ENCODE results near the gene ATN1. TPM values are rescaled to one million over a fixed set of nuclear protein-coding genes. Genes with fewer than 3 reads are reported as not detected.

ATN1 gene
- total RNA-seq, 1 experiment from 2014 or later = 126 TPM

- Histone ChIP-seq H3K9me3 (no peaks in the 10 kb centered on the region), H3K4me3 (ENCODE audit: low read depth, low read length) (peak overlapping the region; percentile 91), H3K4me1 (peaks cover 43% of the 10 kb centered on the region), H3K36me3 (ENCODE audit: control insufficient read depth, insufficient read depth, low read length) (peaks cover 2% of the 10 kb centered on the region; the same call in 1 of the 2 replicates), H3K27me3 (replicated peaks; ENCODE audit: control insufficient read depth, insufficient read depth, low read length) (no peaks in the 10 kb centered on the region)
- Mint-ChIP-seq H3K36me3 (ENCODE audit: insufficient read depth, unreplicated experiment) (peaks cover 31% of the 10 kb centered on the region), H3K4me3 (ENCODE audit: unreplicated experiment) (peak overlapping the region; percentile 85), H3K27me3 (ENCODE audit: insufficient read depth, unreplicated experiment) (no peaks in the 10 kb centered on the region), H3K27ac (ENCODE audit: unreplicated experiment) (peak overlapping the region; percentile 76), H3K4me1 (ENCODE audit: low read depth, unreplicated experiment) (peaks cover 66% of the 10 kb centered on the region), H3K9me3 (ENCODE audit: unreplicated experiment) (no peaks in the 10 kb centered on the region)
- POLR2A ChIA-PET = interaction anchor here (2.0 kb wide), 3 partner anchors 9 to 17 kb away, joined by 5 to 18 read pairs (median 14); partner anchors contain the start of gene C12orf57
- CTCF ChIA-PET = interaction anchor here (0.6 to 5.7 kb wide), 6 partner anchors 10 to 179 kb away, joined by 3 to 56 read pairs (median 5); no protein-coding TSS in a partner anchor
- TF ChIP-seq, protein P1, sequence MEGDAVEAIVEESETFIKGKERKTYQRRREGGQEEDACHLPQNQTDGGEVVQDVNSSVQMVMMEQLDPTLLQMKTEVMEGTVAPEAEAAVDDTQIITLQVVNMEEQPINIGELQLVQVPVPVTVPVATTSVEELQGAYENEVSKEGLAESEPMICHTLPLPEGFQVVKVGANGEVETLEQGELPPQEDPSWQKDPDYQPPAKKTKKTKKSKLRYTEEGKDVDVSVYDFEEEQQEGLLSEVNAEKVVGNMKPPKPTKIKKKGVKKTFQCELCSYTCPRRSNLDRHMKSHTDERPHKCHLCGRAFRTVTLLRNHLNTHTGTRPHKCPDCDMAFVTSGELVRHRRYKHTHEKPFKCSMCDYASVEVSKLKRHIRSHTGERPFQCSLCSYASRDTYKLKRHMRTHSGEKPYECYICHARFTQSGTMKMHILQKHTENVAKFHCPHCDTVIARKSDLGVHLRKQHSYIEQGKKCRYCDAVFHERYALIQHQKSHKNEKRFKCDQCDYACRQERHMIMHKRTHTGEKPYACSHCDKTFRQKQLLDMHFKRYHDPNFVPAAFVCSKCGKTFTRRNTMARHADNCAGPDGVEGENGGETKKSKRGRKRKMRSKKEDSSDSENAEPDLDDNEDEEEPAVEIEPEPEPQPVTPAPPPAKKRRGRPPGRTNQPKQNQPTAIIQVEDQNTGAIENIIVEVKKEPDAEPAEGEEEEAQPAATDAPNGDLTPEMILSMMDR (IDR thresholded peaks at IDR 0.05; ENCODE audit: insufficient read depth in 1 of 2, low read depth in 1 of 2, low read length in 1 of 2, severe bottlenecking in 1 of 2, unreplicated experiment in 1 of 2) = no peak
- BruUV-seq (replicated peaks) = no TSS peak
- intact Hi-C loops (cut with micrococcal nuclease; ENCODE audit: unreplicated experiment) = no loop called here
- peak in 1 of 2 experiments; percentile 44 for DNase-seq
Observed at GRCh38 chr12:6928703-6929407, 1.1 kb downstream of the ATN1 start.

GRCh38 chr12:6929466-6930452 lies 2.0 kb downstream of the ATN1 start:
- peaks cover 39% of the 10 kb centered on the region for H3K4me1 ChIP-seq
- H3K27me3 ChIP-seq (replicated peaks; ENCODE audit: control insufficient read depth, insufficient read depth, low read length) = no peaks in the 10 kb centered on the region
- Mint-ChIP-seq H3K4me3 (ENCODE audit: unreplicated experiment) (peak overlapping the region; percentile 85), H3K36me3 (ENCODE audit: insufficient read depth, unreplicated experiment) (peaks cover 36% of the 10 kb centered on the region), H3K27ac (ENCODE audit: unreplicated experiment) (peak overlapping the region; percentile 76), H3K9me3 (ENCODE audit: unreplicated experiment) (no peaks in the 10 kb centered on the region), H3K27me3 (ENCODE audit: insufficient read depth, unreplicated experiment) (no peaks in the 10 kb centered on the region), H3K4me1 (ENCODE audit: low read depth, unreplicated experiment) (peaks cover 59% of the 10 kb centered on the region)
- BruUV-seq (replicated peaks) = TSS peak; percentile 14
- intact Hi-C loops (cut with micrococcal nuclease; ENCODE audit: unreplicated experiment) = no loop called here
- H3K4me3 ChIP-seq (ENCODE audit: low read depth, low read length) = peak overlapping the region; percentile 91
- TF ChIP-seq, protein P1 (IDR thresholded peaks at IDR 0.05; ENCODE audit: insufficient read depth in 1 of 2, low read depth in 1 of 2, low read length in 1 of 2, severe bottlenecking in 1 of 2, unreplicated experiment in 1 of 2) = no peak
- H3K36me3 ChIP-seq (ENCODE audit: control insufficient read depth, insufficient read depth, low read length) = peaks cover 6% of the 10 kb centered on the region; the same call in 1 of the 2 replicates
- no peaks in the 10 kb centered on the region for H3K9me3 ChIP-seq
- CTCF ChIA-PET = interaction anchor here (0.6 to 5.7 kb wide), 4 partner anchors 9 to 178 kb away, joined by 3 to 56 read pairs (median 5); no protein-coding TSS in a partner anchor
- POLR2A ChIA-PET = interaction anchor here (2.0 kb wide), 3 partner anchors 8 to 16 kb away, joined by 5 to 18 read pairs (median 14); partner anchors contain the start of gene C12orf57
- no peak for DNase-seq

GRCh38 chr12:6932766-6933165 lies 5.0 kb downstream of the ATN1 start:
- Mint-ChIP-seq H3K27ac (ENCODE audit: unreplicated experiment) (no peak overlapping the region), H3K27me3 (ENCODE audit: insufficient read depth, unreplicated experiment) (no peaks in the 10 kb centered on the region), H3K9me3 (ENCODE audit: unreplicated experiment) (no peaks in the 10 kb centered on the region), H3K4me1 (ENCODE audit: low read depth, unreplicated experiment) (peaks cover 46% of the 10 kb centered on the region), H3K4me3 (ENCODE audit: unreplicated experiment) (no peak overlapping the region), H3K36me3 (ENCODE audit: insufficient read depth, unreplicated experiment) (peaks cover 64% of the 10 kb centered on the region)
- TF ChIP-seq, protein P1 (IDR thresholded peaks at IDR 0.05; ENCODE audit: insufficient read depth in 1 of 2, low read depth in 1 of 2, low read length in 1 of 2, severe bottlenecking in 1 of 2, unreplicated experiment in 1 of 2) = no peak
- no TSS peak for BruUV-seq (replicated peaks)
- Histone ChIP-seq H3K27me3 (replicated peaks; ENCODE audit: control insufficient read depth, insufficient read depth, low read length) (no peaks in the 10 kb centered on the region), H3K4me3 (ENCODE audit: low read depth, low read length) (no peak overlapping the region), H3K9me3 (no peaks in the 10 kb centered on the region), H3K36me3 (ENCODE audit: control insufficient read depth, insufficient read depth, low read length) (peaks cover 10% of the 10 kb centered on the region), H3K4me1 (peaks cover 25% of the 10 kb centered on the region)
- DNase-seq = no peak
- ChIA-PET CTCF (interaction anchor here (0.6 kb wide), 1 partner anchor 154 kb away, joined by 3 read pairs; no protein-coding TSS in a partner anchor), POLR2A (no interaction called here)
- intact Hi-C loops (cut with micrococcal nuclease; ENCODE audit: unreplicated experiment) = no loop called here
